H9 (cell line): ENCODE results near the gene TRMU. TPM values are rescaled to one million over a fixed set of nuclear protein-coding genes. Genes with fewer than 3 reads are reported as not detected.

Experiments
- DNase-seq: peaks from one replicate; pipeline ENCODE4 v3.0.0-alpha.2; 2017
- H2AFZ ChIP-seq: one replicate; pipeline ENCODE4 v1.6.1; 2013; ENCODE audit warnings: mild to moderate bottlenecking, low read length, control low read depth, moderate library complexity
- H2AK5ac ChIP-seq: 2 replicates; pipeline ENCODE4 v1.6.1; 2013; ENCODE audit warnings: low read length, control low read depth, mixed read lengths; ENCODE audit not compliant: insufficient read length
- H2BK120ac ChIP-seq: one replicate; pipeline ENCODE4 v1.6.1; 2013; ENCODE audit warnings: low read depth, mild to moderate bottlenecking, low read length, control low read depth, inconsistent platforms; ENCODE audit not compliant: poor library complexity, severe bottlenecking
- H2BK12ac ChIP-seq: 2 replicates; pipeline ENCODE4 v1.6.1; 2013; ENCODE audit warnings: low read length, control low read depth, mixed read lengths, low read depth; ENCODE audit not compliant: insufficient read length
- H2BK15ac ChIP-seq: 2 replicates; pipeline ENCODE4 v1.6.1; 2013; ENCODE audit warnings: low read depth, low read length, control low read depth
- H2BK20ac ChIP-seq: one replicate; pipeline ENCODE4 v1.6.1; 2013; ENCODE audit warnings: low read depth, mild to moderate bottlenecking, low read length, control low read depth, inconsistent platforms; ENCODE audit not compliant: poor library complexity, severe bottlenecking
- H2BK5ac ChIP-seq: 2 replicates; pipeline ENCODE4 v1.6.1; 2013; ENCODE audit warnings: low read length, control low read depth, mixed read lengths; ENCODE audit not compliant: insufficient read length
- H3K14ac ChIP-seq: 2 replicates; pipeline ENCODE4 v1.6.1; 2013; ENCODE audit warnings: low read length, control low read depth; ENCODE audit not compliant: insufficient read depth
- H3K18ac ChIP-seq: 2 replicates; pipeline ENCODE4 v1.6.1; 2013; ENCODE audit warnings: low read depth, mild to moderate bottlenecking, mixed read lengths, low read length, control low read depth; ENCODE audit not compliant: insufficient read length
- H3K23ac ChIP-seq: 2 replicates; pipeline ENCODE4 v1.6.1; 2013; ENCODE audit warnings: low read length, control low read depth, mixed read lengths, low read depth; ENCODE audit not compliant: insufficient read length
- H3K23me2 ChIP-seq: 2 replicates; pipeline ENCODE4 v1.6.1; 2013; ENCODE audit warnings: low read depth, mild to moderate bottlenecking, mixed read lengths, low read length, control low read depth; ENCODE audit not compliant: insufficient read length, poor library complexity, severe bottlenecking
- H3K27ac ChIP-seq: 2 replicates; pipeline ENCODE4 v1.5.1; 2013; ENCODE audit warnings: low read length, control low read depth, mixed read lengths, low read depth; ENCODE audit not compliant: insufficient read length
- H3K27me3 ChIP-seq: 2 replicates; pipeline ENCODE4 v1.6.1; 2013; ENCODE audit warnings: low read length, control low read depth, inconsistent platforms; ENCODE audit not compliant: insufficient read depth
- H3K4ac ChIP-seq: 2 replicates; pipeline ENCODE4 v1.6.1; 2013; ENCODE audit warnings: low read depth, mild to moderate bottlenecking, control low read depth, inconsistent platforms, low read length, moderate library complexity
- H3K4me1 ChIP-seq: 2 replicates; pipeline ENCODE4 v1.6.1; 2013; ENCODE audit warnings: low read length, control low read depth, inconsistent platforms; ENCODE audit not compliant: insufficient read depth
- H3K4me2 ChIP-seq: 2 replicates; pipeline ENCODE4 v1.6.1; 2013; ENCODE audit warnings: low read length, control low read depth, mixed read lengths; ENCODE audit not compliant: insufficient read length, insufficient read depth
- H3K56ac ChIP-seq: 2 replicates; pipeline ENCODE4 v1.6.1; 2013; ENCODE audit warnings: low read depth, mild to moderate bottlenecking, mixed read lengths, low read length, control low read depth; ENCODE audit not compliant: insufficient read length
- H3K79me1 ChIP-seq: 2 replicates; pipeline ENCODE4 v1.6.1; 2013; ENCODE audit warnings: low read depth, mild to moderate bottlenecking, moderate library complexity, low read length, control low read depth, inconsistent platforms; ENCODE audit not compliant: insufficient read depth, poor library complexity, severe bottlenecking
- H3K79me2 ChIP-seq: 2 replicates; pipeline ENCODE4 v1.6.1; 2013; ENCODE audit warnings: low read length, control low read depth, inconsistent platforms; ENCODE audit not compliant: insufficient read depth
- H3K9ac ChIP-seq: 2 replicates; pipeline ENCODE4 v1.6.1; 2013; ENCODE audit warnings: low read length, control low read depth, mixed read lengths; ENCODE audit not compliant: insufficient read length; ENCODE audit errors: extremely low read depth
- H3K9me3 ChIP-seq: one replicate; pipeline ENCODE4 v1.6.1; 2013; ENCODE audit warnings: low read depth, low read length, inconsistent platforms; ENCODE audit not compliant: control insufficient read depth
- H3T11ph ChIP-seq: one replicate; pipeline ENCODE4 v1.6.1; 2013; ENCODE audit warnings: mild to moderate bottlenecking, low read length, control low read depth, inconsistent platforms
- H4K20me1 ChIP-seq: one replicate; pipeline ENCODE4 v1.6.1; 2013; ENCODE audit not compliant: control insufficient read depth, insufficient read length, insufficient read depth
- H4K5ac ChIP-seq: 2 replicates; pipeline ENCODE4 v1.6.1; 2013; ENCODE audit warnings: low read depth, mild to moderate bottlenecking, mixed read lengths, low read length, control low read depth; ENCODE audit not compliant: insufficient read length
- H4K8ac ChIP-seq: replicated peaks from 2 replicates; pipeline ENCODE4 v1.6.1; 2013; ENCODE audit warnings: low read length, control low read depth, mixed read lengths, low read depth; ENCODE audit not compliant: insufficient read length
- H4K91ac ChIP-seq: 2 replicates; pipeline ENCODE4 v1.6.1; 2013; ENCODE audit warnings: low read depth, mild to moderate bottlenecking, moderate library complexity, mixed read lengths, low read length, control low read depth; ENCODE audit not compliant: insufficient read length
- H3K27ac Mint-ChIP-seq, 3 experiments: 2 replicates in 2 of 3; 3 replicates in 1 of 3; pipeline ENCODE4 v1.8.0; 2020 to 2021; ENCODE audit warnings: mixed read lengths in 3 of 3, mild to moderate bottlenecking in 1 of 3, moderate library complexity in 1 of 3
- H3K27me3 Mint-ChIP-seq: 2 replicates; pipeline ENCODE4 v1.8.0; 2021; ENCODE audit warnings: low read depth, mild to moderate bottlenecking, moderate library complexity, mixed read lengths
- H3K36me3 Mint-ChIP-seq, 3 experiments: 2 replicates in 2 of 3; 3 replicates in 1 of 3; pipeline ENCODE4 v1.8.0; 2020 to 2021; ENCODE audit warnings: low read depth in 3 of 3, mixed read lengths in 3 of 3; ENCODE audit not compliant: insufficient read depth in 1 of 3
- H3K4me1 Mint-ChIP-seq, 2 experiments: 2 replicates each; pipeline ENCODE4 v1.8.0; 2020; ENCODE audit warnings: mixed read lengths in 2 of 2
- H3K4me3 Mint-ChIP-seq, 2 experiments: 2 replicates in 1 of 2; 3 replicates in 1 of 2; pipeline ENCODE4 v1.8.0; 2020 to 2021; ENCODE audit warnings: mild to moderate bottlenecking in 2 of 2, mixed read lengths in 2 of 2, moderate library complexity in 1 of 2
- H3K9me3 Mint-ChIP-seq, 2 experiments: 2 replicates in 1 of 2; 3 replicates in 1 of 2; pipeline ENCODE4 v1.8.0; 2020; ENCODE audit warnings: mild to moderate bottlenecking in 2 of 2, mixed read lengths in 2 of 2, moderate library complexity in 1 of 2
- CTCF ChIP-seq: fragments of 200-600 bp; sonication (generic); conservative IDR thresholded peaks from 3 replicates; pipeline ENCODE4 v1.8.0; 2021; ENCODE audit warnings: antibody characterized with exemption, mild to moderate bottlenecking
- WGBS: extraction: QIAGEN DNeasy Blood & Tissue Kit; methylation state at CpG from one replicate; pipeline ENCODE4 v1.1.7; 2013; ENCODE audit warnings: missing lambda C conversion rate, low lambda C conversion rate, mixed read lengths; ENCODE audit not compliant: insufficient read length; ENCODE audit errors: extremely low coverage; 5-methylcytosine and 5-hydroxymethylcytosine counted together
- total RNA-seq: library from RNA; stranded (reverse); gene quantifications from 2 replicates; pipeline ENCODE4 v1.2.1, GENCODE V29; 2021

TRMU gene
- total RNA-seq, 1 experiment from 2014 or later = 86.3 TPM

GRCh38 chr22:46360097-46360496 is 24.6 kb downstream of the TRMU start:
- Mint-ChIP-seq H3K27ac (no peak overlapping the region), H3K9me3 (peaks cover 2 to 8% of the 10 kb centered on the region in 2 experiments; a peak in 2 of 5 replicates), H3K4me1 (no peaks in the 10 kb centered on the region; a peak in 1 of 4 replicates), H3K4me3 (no peak overlapping the region), H3K27me3 (no peaks in the 10 kb centered on the region; the same call in 1 of the 2 replicates), H3K36me3 (peaks cover 13 to 55% (median 50%) of the 10 kb centered on the region in 3 experiments; a peak in 6 of 7 replicates)
- Histone ChIP-seq H3K79me2 (no peaks in the 10 kb centered on the region), H4K5ac (no peak overlapping the region), H3K14ac (no peak overlapping the region), H3K56ac (no peak overlapping the region), H2BK15ac (no peak overlapping the region), H4K8ac (no peak overlapping the region), H2BK12ac (no peak overlapping the region), H3K27me3 (no peaks in the 10 kb centered on the region), H3K4me2 (no peak overlapping the region), H4K20me1 (no peaks in the 10 kb centered on the region), H2BK5ac (no peak overlapping the region), H3K4ac (no peak overlapping the region), H3K27ac (no peak overlapping the region), H3K23me2 (no peaks in the 10 kb centered on the region), H2AK5ac (no peak overlapping the region), H3K4me1 (no peaks in the 10 kb centered on the region; the same call in 1 of the 2 replicates), H3K79me1 (no peaks in the 10 kb centered on the region), H3T11ph (no peak overlapping the region), H2AFZ (no peak overlapping the region), H2BK20ac (no peak overlapping the region), H3K9ac (no peak overlapping the region), H3K9me3 (no peaks in the 10 kb centered on the region), H2BK120ac (no peak overlapping the region), H4K91ac (no peak overlapping the region), H3K18ac (no peak overlapping the region), H3K23ac (no peak overlapping the region)
- no CpG with 5 or more reads among the region's 5 CpGs for WGBS
- no peak for TF ChIP-seq CTCF
- no peak for DNase-seq
